GM21423 (cell line): Measurements from ENCODE around the gene C12orf42.

Experiments used
- ATAC-seq: cut with Tn5 transposase; IDR thresholded peaks from one replicate; pipeline ENCODE4 v1.9.1; 2021; ENCODE audit warnings: mild to moderate bottlenecking, moderate library complexity; ENCODE audit not compliant: unreplicated experiment

Gene C12orf42

DNA sequence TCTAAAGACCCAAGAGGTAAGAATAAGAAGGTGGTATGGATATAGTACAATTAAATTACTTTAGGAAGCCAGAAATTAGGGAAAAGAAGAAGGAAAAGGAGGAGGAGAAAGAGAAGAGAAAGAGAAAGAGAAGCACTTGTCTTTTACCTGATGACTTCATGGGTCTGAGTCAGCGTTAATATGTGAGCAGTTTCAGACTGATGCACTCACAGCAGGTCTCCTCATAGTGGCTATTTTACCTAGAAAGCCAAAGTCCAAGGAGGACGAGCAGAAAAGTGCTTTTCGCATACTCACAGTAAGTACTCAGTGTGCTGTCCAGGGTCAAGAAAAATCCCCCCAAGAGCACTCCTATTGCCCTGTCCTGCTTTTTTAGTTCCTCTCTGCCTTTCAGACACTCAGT, 222.1 kb downstream of the C12orf42 start:
- ATAC-seq: no peak

DNA sequence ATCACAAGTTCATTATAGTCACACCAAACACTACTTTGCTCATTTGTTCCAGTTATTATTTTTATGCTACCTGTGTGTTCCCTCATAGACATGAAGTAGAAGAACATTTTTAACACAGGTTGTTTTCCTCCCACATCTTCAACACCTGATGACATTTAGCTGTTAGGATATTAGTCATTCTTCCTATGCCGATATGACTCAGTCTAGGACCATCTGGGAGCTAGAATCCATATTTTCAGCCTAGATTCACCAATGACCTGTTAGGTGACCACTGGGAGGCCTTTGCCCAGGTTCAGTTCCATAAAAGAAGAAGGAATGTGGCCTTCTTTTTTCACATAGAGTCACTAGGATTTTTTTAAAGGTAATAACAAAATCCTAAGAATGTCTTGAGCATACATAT, 222.8 kb downstream of the C12orf42 start:
- ATAC-seq: no peak

DNA sequence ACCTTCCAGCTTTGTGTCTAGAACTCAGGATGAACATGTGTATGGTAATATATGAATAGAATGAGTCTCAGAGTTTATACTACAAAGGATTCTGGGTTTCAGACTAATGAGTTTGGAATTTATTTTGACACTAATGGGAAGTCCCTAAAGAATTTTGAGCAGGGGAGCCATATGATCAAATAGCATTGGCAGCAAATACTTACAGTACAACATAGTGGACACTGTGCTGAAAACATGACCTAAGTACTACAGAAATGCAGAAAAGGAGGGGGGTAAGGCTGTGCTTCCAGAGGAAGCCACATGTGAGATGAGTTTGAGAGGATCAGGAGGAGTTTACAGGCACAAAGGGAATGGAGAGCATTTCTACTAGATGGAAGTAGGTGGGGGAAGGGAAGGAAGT, 225.8 kb downstream of the C12orf42 start:
- no peak for ATAC-seq

DNA sequence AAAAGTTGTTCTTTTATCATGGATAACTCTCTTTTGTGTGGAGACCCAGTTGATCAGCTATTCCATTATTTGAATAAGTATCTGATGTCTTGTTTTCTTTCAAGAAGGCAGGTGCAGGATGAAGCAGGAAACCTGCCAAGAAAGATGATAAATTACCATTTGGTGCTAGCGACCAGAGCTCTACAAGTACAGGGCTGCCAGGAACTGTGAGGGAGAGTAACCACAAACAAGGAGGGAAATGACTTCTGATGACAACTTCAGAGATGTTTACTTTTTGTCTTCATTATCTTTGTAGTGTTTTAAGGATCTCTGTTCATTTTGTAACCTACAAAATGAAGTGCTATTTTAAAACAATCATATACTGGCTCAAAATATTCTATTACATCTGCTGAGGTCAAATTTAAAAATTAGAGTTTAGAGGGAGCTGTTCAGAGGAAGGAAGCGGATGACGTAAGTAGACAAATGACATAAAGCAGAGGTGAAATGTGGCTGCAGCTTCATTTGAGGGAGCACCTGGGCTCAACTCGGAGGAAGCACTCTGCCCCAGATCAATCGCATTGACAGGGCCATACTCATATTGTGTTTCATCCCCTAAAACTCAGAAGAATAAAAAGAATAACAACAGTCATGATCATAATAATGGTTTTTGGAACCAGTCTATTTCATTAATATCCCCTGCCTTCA, 226.8 kb downstream of the C12orf42 start:
- ATAC-seq: no peak

DNA sequence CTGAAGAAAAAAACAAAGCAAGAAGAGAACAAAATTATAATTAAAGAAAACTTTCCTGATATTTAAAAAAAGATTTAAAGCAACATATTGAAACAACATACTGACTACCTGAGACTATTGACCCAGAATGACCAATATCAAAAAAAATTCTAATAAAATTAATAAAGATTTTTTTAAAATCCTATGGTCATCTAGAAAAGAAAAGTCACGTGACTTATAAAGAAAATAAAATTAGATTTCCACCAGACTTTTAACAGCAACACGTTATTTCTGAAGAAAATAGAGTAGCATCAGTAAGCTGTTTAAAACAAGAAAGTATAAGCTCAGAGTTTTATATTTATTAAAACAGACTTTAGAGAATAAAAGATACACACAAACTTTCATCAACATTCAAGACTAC, 238.0 kb downstream of the C12orf42 start:
- ATAC-seq: no peak
